ENCODE measurements around the gene JAGN1.
"Not testable (repeated sequence)": the region's sequence is repeated elsewhere in the genome, so short reads cannot be mapped to it uniquely, and the experiment has no call there.

JAGN1 gene

DNA sequence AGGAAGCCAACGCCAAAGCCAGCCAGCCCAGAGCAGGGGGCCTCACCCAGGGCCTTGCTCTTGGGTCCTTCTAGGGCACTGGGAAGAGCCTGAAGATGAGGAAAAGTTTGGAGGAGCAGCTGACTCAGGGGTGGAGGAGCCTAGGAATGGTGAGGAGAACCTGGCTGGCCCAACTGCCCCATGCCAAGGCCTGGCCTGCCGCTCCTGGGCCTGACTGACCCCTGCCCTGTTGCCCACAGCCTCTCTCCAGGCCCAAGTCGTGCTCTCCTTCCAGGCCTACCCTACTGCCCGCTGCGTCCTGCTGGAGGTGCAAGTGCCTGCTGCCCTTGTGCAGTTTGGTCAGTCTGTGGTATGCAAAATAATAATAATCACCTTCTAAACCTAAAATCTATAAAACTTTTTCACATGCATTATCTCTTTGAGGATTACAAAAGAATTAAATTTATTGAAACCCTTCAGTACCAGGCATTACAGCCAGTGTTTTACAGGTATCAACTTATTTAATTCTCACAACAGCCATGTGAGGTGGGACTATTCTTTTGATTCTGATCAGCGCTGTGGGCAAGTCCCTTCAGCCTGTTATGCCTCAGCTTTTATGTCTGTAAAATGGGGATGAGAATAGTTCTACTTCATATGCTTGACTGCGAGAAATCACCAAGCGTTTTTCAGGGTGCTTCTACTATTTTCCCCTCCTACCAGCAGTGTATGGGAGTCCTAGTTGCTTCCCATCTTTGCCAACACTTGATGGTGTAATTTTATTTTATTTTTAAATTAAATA lies 28.0 kb downstream of the JAGN1 start:
- no peak for DNase-seq (ENCODE audit: low spot score)

DNA sequence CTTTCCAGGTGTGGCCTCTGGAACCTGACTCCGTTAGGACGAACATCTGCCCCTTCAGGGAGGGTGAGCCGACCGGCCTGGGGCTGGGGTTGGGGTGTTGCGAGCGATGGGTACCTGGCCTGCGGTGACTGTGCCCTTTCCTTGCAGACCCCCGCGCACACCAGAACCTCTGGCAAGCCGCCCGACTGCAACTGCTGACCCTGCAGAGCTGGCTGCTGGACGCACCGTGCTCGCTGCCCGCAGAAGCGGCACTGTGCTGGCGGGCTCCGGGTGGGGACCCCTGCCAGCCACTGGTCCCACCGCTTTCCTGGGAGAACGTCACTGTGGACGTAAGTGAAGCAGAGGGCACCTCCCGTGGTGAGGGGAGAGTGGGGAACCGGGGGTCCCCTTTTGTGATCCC lies 37.7 kb downstream of the JAGN1 start:
- DNase-seq (ENCODE audit: low spot score): no peak

DNA sequence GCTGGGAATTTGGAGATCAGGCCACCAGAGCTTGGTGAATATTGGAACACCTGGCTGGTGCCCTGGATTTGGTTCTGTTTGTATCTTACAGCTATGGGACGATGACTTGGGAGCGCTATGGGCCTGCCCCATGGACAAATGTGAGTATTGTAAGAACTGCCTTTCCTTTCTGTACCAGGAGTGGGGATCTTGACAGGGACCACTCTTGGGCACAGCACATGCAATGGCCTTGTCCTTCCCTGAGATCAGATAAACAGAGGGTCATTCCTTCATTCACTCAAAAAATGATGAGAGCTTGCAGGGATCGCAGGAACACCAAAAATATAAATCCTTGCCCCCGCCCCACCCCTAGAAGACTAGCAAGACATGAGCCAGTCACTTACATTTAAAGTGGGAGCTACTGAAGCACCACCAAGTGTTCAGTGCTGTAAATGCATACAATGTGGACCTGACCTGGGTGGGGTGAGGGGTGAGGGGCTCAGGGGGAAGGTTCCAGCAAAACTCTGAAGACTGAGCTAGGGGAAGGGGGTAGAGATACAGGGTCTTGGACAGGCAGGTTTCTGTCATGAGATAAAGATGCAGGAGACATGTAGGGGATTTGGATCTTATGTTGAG lies 40.5 kb downstream of the JAGN1 start:
- no peak for DNase-seq (ENCODE audit: low spot score)

DNA sequence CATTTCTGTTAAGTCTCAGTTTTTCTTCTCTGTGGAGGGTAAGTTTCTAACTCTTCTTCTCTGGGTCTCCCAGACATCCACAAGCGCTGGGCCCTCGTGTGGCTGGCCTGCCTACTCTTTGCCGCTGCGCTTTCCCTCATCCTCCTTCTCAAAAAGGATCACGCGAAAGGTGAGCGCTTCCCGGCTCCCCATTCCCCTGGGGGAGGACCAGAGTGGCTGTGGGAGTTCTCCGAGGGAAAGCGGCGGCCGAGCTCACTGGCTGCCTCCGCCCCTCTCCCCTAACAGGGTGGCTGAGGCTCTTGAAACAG lies 42.1 kb downstream of the JAGN1 start:
- DNase-seq (ENCODE audit: low spot score): no peak

DNA sequence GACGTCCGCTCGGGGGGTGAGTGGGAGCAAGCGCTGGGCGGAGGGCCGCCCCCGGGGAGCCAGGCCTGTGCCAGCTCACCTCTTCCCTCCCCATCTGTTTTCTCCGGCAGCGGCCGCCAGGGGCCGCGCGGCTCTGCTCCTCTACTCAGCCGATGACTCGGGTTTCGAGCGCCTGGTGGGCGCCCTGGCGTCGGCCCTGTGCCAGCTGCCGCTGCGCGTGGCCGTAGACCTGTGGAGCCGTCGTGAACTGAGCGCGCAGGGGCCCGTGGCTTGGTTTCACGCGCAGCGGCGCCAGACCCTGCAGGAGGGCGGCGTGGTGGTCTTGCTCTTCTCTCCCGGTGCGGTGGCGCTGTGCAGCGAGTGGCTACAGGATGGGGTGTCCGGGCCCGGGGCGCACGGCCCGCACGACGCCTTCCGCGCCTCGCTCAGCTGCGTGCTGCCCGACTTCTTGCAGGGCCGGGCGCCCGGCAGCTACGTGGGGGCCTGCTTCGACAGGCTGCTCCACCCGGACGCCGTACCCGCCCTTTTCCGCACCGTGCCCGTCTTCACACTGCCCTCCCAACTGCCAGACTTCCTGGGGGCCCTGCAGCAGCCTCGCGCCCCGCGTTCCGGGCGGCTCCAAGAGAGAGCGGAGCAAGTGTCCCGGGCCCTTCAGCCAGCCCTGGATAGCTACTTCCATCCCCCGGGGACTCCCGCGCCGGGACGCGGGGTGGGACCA lies 42.6 kb downstream of the JAGN1 start:
- DNase-seq (ENCODE audit: low spot score): peak; percentile 87

DNA sequence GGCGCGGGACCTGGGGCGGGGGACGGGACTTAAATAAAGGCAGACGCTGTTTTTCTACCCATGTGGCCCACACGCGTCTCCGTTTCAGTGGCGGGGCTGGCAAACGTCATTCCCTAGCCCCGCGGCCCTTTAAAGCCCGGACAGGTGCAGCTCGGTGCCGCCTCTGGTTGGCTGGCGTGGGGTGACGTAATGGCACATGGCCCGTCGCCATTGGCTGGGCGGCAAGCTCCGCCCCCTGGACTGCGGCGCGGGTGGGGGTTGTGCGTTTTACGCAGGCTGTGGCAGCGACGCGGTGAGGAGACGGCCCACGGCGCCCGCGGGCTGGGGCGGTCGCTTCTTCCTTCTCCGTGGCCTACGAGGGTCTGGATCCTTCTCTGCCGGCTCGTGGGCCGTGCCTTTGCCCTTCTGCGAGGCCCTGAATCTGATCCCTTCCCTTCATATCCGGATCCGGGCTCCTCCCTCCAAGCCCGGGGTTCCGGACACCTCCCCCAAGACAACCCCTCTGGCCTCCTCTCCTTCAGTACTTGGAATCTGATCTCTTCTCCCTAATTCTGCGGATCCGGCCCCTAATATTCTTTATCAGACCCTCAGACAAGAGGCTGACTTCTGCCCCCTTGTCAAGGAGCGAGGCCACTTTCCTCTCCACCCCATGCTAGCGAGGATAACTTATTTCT lies 43.3 kb downstream of the JAGN1 start, which contains the start of gene CRELD1:
TSS of gene CRELD1 (plus strand) at position 274 of the 674 bp plus-strand sequence. CDS start 605 bp downstream, outside the sequence.
- peak; percentile 94 for DNase-seq (ENCODE audit: low spot score)

DNA sequence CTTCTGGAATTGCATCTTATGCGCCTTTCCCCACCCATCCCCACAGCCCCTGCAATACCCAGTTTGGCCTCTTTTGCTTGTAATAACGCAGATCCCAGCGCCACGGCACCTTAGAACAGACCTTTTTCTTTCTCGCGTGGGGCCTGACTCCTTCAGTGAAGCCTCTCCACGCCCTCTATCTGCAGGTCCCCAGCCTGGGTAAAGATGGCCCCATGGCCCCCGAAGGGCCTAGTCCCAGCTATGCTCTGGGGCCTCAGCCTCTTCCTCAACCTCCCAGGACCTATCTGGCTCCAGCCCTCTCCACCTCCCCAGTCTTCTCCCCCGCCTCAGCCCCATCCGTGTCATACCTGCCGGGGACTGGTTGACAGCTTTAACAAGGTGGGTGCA lies 43.8 kb downstream of the JAGN1 start:
- DNase-seq (ENCODE audit: low spot score): no peak

DNA sequence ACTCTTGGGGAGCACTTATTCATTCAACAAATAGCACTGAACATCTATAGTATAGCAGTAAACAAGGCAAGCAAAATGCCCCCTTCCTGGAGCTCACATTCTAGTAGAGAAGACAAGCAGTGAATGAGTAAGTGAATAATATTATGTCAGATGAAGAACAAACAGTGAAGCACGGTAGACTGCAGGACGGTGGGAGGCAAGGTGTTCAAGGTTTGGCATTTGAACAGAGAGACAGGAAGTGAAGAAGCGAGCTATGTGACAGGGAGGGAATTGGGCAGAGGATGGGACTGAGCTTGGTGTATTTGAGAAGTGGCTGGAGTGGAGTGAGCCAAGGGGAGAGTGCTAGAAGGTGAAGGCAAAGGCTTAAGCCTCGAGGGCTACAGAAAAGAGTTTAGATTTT lies 44.6 kb downstream of the JAGN1 start:
- no peak for DNase-seq (ENCODE audit: low spot score)

DNA sequence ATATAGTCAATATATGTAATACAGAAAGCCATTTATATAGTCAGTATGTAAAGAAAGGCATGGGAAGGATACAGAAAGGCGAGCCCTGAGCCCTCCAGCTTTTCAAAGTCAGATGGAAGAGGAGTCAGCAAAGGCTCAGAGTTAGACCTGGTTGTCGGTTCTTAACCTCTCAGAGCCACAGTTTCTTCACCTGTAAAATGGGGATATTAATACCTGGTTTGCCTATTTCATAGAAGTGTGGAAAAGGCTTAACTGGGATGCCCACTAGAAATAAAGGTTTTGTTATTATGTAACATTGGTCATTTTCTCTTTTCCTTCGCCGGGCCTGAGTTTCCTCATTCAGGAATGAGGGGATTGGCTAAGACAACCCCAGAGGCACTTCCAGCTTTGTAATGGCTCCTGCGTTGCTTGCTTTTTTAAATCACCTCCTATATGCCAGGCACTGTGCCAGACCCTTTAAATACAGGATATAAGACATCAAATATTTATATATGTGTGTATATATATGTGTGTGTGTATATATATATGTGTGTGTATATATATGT lies 45.6 kb downstream of the JAGN1 start:
- no peak for DNase-seq (ENCODE audit: low spot score)

DNA sequence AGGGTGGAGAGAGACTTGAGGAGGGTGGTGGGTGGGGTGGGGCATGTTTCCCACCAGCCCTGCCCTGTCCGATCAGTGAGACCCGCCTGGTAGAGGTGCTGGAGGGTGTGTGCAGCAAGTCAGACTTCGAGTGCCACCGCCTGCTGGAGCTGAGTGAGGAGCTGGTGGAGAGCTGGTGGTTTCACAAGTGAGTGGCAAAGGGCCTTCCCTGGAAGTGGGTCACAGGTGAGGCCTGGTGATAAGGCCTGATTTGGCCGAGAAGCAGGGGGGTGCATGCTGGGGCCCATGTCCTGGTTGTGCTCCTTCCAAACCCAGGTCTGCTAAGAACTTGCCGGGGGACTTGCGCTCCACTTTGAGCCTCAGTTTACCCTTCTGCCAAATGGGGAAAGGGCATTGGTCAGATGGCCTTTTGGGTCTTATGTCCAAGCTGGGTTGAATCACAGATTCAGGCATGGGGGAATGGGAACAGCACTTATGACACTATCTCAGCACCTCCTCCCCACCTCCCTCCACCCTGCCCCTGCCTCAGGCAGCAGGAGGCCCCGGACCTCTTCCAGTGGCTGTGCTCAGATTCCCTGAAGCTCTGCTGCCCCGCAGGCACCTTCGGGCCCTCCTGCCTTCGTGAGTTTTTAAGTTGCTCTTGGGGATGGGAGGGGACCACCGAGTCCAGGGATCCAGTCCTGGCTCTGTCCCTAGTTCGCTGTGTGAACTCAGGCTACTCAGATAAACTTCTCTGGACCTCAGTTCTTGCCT lies 47.3 kb downstream of the JAGN1 start:
- DNase-seq (ENCODE audit: low spot score): no peak

DNA sequence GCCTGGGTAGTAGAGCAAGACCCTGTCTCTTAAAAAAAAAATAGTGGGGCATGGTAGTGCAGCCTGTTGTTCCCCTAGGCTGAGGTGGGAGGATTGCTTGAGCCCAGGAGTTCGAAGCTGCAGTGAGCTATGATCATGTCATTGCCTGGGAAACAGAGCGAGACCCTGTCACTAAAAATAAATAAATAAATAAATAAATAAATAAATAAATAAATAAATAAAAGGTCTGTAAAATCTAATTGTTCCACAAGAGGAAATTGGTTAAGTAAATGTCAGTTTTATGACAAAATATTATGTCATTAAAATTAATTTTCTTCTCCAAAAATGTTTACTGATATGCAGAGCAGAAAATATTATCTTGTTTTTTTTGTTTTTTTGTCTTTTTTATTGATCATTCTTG lies 48.6 kb downstream of the JAGN1 start:
- no peak for DNase-seq (ENCODE audit: low spot score)

DNA sequence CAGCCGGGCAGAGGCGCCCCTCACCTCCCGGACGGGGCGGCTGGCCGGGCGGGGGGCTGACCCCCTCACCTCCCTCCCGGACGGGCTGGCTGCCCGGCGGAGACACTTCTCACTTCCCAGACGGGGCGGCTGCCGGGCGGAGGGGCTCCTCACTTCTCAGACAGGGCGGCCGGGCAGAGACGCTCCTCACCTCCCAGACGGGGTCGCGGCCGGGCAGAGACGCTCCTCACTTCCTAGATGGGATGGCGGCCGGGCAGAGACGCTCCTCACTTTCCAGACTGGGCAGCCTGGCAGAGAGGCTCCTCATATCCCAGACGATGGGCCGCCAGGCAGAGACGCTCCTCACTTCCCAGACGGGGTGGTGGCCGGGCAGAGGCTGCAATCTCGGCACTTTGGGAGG lies 49.5 kb downstream of the JAGN1 start:
- DNase-seq (ENCODE audit: low spot score): not testable (repeated sequence)

DNA sequence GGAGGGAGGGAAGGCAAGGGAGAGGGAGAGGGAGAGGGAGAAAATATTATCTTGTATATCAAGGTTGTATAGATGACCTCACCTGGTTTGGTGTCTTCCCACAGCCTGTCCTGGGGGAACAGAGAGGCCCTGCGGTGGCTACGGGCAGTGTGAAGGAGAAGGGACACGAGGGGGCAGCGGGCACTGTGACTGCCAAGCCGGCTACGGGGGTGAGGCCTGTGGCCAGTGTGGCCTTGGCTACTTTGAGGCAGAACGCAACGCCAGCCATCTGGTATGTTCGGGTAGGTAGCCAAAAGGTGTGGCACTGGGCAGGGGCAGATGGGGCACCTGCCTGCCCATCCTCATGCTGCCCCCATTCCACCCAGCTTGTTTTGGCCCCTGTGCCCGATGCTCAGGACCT lies 50.3 kb downstream of the JAGN1 start:
- no peak for DNase-seq (ENCODE audit: low spot score)

DNA sequence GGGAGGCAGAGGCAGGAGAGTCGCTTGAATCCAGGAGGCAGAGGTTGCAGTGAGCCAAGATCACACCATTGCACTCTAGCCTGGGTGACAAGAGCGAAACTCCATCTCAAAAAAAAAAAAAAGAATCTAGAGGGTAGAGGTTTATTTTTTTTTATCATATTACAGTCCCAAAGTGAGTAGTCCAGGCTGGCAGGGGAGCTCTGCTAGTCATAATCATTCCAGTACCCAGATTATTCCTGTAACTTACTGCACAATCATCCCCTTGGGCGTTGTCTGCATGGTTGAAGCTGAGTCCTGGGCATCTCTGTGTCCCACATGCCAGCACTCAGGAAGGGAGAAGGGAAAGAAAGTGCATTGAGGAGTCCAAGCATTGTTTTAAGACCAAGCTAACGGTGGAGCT lies 51.8 kb downstream of the JAGN1 start:
- no peak for DNase-seq (ENCODE audit: low spot score)

DNA sequence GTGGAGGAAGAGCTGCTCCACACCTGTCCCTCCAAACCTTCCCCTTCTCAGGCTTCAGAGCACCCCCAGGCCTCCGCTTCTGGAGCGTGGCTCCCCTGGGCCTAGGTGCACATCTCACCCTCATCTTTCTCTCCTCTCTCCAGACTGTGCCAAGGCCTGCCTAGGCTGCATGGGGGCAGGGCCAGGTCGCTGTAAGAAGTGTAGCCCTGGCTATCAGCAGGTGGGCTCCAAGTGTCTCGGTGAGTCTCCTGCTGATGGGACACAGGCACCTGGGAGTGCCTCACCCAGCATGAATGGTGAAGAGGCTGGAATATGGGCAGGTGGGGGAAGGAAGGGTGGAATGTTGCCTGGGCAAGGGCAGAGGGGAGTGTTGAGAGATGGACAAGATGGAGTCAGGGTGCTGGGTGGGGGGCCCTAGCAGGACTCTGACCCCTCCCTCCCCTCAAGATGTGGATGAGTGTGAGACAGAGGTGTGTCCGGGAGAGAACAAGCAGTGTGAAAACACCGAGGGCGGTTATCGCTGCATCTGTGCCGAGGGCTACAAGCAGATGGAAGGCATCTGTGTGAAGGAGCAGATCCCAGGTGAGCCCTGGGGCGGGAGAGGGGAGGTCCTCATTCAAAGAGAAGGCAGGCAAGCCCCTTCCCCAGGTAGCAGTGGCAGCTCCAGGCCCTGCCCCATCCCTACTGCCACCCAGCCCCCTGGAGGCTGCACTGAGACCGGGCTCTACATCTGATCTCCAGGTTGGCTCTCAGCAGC lies 52.7 kb downstream of the JAGN1 start:
- DNase-seq (ENCODE audit: low spot score): no peak

Data from AG20443 (cell line).